ENCODE results near the gene BICRA.
"Not testable (repeated sequence)": the region's sequence is repeated elsewhere in the genome, so short reads cannot be mapped to it uniquely, and the experiment has no call there.

BICRA gene

DNA sequence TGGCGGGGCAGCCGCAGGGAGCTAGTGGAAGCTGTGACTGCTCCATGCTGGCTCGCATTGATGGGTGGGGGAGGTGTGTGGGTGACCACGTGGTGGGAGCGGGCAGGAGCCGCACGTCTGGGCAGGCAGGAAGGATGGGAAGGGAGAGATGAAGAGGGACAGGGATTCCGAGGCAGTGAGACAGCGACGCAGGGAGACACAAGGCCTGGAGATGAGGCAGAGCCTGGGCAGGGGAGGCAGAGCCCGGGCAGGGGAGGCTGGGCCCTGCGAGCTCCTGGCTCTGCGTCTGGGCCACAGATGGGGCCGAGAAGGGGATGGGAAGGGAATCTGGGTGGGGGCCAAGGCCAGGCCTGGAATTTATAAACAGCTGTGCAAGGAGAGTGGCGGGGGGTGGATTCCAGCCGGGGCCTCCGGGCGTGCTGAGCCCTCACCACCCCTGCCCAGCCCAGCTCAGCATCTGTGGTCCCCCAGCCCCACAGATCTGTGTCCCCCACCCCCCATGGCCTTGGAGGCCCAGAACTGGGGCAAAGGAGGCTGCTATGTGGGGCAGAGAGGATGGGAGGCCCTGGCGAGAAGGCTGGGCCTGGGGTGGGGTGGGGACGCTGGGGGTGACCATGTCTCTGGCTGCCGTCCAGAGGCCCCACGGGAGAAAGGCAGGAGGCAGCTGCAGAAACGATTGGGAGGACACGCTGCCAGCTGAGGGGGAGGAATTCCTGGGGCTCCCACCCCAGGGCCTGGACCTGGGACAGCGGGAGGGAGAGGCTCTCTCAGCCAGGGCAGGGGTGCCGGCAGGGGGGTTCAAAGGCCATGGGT lies 110.3 kb downstream of the BICRA start:
- no peak for DNase-seq

DNA sequence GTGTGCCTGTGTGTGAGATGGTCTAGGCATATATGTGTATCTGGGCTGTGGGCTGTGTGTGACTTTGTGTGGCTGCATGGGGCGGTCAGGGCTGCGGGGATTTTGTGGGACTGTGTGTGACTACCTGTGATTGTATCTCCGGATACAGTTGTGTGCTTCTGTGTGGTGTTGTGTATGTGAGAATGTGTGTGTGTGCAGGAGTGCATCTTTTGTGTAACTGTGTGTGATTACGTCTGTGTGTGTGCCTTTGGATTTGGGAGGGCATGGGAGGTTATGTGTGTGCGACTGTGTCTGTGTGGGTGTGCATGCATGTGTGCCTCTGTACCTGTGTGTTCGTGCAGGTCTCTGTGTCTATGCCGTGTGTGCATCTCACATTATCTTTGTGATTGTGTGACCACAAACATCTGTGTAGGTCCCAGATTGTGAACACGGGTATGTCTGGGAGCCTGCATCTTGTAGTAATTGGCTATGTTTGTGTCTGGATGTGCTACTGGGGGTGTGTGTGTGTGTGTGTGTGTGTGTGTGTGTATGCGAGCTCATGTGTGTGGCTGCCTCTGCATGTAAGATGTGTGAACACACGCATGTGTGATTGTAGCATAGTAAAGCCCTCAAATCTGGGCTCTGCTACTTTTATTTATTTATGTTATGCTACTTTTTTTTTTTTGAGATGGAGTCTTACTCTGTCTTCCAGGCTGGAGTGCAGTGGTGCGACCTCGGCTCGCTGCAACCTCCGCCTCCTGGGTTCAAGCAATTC lies 111.9 kb downstream of the BICRA start:
- no peak for DNase-seq

GRCh38 chr19:47723581-47723940 lies 114.6 kb downstream of the BICRA start:
- peak in 1 of 2 donors; percentile 50 for DNase-seq

DNA sequence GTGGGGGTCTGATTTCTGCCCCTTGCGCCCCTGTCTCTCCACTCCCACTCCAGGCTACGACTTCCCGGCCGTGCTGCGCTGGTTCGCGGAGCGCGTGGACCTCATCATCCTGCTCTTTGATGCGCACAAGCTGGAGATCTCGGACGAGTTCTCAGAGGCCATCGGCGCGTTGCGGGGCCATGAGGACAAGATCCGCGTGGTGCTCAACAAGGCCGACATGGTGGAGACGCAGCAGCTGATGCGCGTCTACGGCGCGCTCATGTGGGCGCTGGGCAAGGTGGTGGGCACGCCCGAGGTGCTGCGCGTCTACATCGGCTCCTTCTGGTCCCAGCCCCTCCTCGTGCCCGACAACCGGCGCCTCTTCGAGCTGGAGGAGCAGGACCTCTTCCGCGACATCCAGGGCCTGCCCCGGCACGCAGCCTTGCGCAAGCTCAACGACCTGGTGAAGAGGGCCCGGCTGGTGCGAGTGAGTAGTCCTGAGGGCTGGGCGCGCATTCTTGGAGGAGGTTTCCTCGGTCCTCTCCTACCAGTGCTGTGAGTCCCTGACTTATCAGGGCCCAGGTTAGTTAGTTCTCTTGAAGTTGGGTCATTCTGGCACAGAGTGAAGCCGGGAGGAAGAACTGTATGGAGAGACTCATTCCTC lies 116.9 kb downstream of the BICRA start:
- DNase-seq = no peak

DNA sequence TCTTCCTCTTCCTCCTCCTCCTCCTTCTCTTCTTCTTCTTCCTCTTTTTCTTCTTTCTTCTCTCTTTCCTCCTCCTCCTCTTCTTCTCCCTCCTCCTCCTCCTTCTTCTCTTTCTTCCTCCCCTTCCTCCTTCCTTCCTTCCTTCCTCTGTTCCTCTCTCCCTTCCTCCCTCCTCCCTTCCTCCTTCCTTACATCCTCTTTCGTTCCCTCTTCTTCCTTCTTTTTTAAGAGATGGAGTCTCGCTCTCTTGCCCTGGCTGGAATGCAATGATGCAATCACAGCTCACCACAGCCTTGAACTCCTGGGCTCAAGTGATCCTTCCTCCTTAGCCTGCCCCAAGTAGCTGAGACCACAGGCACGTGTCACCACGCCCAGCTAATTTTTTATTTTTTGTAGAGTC lies 117.5 kb downstream of the BICRA start:
- no peak for DNase-seq

GRCh38 chr19:47728295-47728694 lies 119.4 kb downstream of the BICRA start:
- not testable (repeated sequence) for DNase-seq

- DNase-seq = no peak
These were observed 120.5 kb downstream of the BICRA start for GRCh38 chr19:47729468-47729798.

DNA sequence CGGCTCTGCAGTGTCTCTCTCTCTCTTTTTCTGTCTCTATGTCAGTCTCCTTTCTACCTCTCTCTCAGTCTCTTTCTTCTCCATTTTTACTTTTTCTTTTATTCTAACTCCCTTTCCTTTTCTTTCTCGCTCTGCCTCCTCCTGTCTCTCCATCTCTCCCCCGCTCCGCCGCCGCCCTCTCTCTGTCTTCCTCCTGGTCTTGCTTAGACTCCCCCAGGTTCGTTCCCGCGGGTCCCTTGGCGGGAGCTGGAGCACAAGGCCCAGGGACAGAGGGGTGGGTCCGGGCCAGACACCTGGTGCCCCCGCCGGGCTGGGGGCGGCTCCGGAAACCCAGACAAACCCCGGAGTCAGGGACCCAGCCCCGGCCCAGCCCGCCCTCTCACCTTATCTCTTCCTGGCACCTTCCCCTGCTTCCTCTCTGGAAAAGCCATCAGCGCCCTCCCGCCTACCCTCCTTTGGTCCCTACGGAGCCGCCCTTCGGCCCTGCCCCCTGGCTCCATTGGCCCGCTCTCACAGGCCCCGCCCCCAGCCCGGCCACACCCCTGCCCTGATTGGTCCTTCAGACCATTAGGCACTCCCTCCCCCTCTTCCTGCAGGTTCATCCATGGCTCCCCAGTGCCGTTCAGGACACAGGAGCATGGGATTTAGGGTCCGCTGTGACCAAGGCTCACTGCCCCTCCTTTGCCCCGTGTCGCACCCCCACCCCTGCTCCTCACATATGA lies 121.0 kb downstream of the BICRA start:
- peak; percentile 18 to 21 for DNase-seq

DNA sequence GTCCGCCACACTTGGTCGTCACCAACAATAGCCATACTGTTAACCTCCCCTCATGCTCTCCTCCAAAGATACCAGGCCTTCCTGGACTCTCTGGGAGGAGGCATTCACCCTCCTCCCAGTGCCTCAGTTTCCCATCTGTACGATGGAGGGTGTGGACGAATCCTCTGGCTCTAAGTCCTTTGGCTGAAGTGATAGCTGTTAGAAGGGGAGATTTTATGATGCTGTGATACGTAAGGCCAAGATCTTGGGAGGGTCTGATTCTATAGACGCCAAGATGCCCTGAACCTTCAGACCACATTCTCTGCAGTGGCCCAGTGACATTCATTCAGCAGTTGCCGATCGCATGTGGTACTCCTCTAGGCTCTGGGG lies 121.6 kb downstream of the BICRA start:
- DNase-seq = no peak

DNA sequence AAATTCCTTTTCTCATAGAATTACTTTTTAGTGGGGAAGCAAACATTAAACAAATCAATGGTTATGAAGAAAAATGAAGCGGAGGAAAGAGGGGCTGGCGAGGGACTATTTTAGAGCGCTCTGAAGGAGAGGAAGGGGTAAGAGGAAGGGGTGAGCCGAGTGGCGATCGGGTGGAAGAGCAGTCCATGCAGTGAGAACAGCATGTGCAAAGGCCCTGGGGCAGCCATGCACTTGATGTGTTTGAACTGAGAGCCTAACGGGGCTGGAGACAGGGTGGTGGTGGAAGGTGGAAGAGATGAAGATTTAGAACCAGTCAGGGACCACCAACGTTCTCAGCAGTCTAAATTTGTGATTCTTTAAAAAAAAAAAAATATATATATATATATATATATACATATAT lies 122.0 kb downstream of the BICRA start:
- DNase-seq = no peak

DNA sequence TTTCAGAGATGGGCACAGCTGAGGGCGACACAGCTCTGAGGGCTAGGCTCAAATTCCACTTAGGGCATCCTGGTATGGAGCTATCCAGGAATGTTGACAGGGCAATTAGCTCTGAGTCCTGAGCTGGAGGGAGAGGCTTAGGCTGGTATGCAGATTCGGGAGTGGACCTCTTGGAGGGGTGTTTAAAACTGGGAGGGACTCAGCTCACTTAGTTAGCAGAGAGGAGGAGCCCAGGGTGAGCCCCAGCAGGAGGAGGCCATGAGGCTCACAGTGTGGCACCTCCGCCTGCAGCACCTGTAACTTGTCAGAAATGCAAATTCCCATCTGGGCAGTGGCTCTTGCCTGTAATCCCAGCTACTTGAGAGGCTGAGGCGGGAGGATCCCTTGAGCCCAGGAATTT lies 126.2 kb downstream of the BICRA start:
- DNase-seq = no peak

GRCh38 chr19:47740866-47741519 lies 132.1 kb downstream of the BICRA start:
- DNase-seq = no peak

DNA sequence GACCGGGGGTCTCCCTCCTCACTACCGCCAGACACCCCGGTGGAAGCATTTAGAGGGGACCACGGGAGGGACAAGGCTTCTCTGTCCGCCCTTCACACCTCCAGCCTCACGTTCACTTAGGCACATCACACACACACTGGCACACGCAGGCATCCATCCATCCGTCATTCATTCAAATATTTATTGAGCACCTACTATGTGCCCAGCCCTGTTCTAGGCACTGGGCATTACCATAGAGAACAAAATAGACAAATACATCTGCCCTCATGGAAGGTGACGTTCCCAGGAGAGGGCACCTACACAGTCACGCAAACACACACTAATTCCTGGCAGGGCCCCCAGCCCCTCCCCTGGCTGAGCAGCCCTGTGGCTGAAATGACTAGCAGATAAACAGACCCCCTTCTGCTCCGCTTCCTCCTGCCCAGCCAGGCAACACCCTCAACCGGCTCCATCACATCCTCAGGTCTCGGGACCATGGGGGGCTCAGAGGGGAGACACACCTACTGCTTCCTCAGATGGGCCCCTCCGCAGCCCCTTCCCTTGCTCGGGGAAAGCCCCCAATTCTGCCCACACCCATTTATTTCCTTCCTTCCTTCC lies 132.7 kb downstream of the BICRA start:
- DNase-seq = no peak

GRCh38 chr19:47742634-47743033 lies 133.7 kb downstream of the BICRA start:
- DNase-seq = no peak

DNA sequence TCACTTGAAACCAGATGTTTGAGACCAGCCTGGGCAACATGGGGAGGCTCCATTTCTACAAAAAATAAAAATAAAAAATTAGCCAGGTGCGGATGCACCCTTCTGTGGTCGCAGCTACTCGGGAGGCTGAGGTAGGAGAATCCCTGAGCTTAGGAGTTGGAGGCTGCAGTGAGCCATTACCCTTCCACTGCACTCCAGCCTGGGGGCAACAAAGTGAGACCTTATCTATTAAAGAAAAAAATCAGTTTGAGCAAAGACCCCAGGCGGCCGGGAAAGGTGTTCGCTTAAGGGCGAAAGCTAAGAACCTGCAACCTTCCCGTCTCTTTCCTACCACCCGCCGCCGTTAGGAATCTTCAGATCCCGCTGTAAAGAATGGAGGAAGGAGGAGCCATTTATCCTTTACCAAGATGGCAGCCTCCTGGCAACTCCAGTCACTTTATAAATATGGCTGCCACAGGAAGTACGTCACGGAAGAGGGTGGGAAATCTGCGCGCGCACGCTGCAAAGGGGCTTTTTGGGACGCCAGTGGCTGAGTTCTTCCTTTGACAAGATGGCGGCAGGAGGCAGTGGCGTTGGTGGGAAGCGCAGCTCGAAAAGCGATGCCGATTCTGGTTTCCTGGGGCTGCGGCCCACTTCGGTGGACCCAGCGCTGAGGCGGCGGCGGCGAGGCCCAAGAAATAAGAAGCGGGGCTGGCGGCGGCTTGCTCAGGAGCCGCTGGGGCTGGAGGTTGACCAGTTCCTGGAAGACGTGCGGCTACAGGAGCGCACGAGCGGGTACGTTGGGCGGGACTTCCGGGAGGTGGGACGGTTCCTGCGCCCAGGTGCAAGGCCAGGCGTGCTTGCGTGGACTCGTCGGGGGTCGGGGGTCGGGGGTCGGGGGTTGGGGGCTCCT lies 136.3 kb downstream of the BICRA start, which contains the start of gene NOP53:
TSS of gene NOP53 (plus strand) at position 537 of the 892 bp plus-strand sequence. CDS start at position 551, 14 bp downstream.
- DNase-seq = peak; percentile 97 to 98

- DNase-seq = not testable (repeated sequence)
These were observed 137.2 kb downstream of the BICRA start for GRCh38 chr19:47746129-47746528.

GRCh38 chr19:47749326-47749725 lies 140.4 kb downstream of the BICRA start:
- no peak for DNase-seq

GRCh38 chr19:47750752-47751151 lies 141.8 kb downstream of the BICRA start:
- DNase-seq = no peak

DNA sequence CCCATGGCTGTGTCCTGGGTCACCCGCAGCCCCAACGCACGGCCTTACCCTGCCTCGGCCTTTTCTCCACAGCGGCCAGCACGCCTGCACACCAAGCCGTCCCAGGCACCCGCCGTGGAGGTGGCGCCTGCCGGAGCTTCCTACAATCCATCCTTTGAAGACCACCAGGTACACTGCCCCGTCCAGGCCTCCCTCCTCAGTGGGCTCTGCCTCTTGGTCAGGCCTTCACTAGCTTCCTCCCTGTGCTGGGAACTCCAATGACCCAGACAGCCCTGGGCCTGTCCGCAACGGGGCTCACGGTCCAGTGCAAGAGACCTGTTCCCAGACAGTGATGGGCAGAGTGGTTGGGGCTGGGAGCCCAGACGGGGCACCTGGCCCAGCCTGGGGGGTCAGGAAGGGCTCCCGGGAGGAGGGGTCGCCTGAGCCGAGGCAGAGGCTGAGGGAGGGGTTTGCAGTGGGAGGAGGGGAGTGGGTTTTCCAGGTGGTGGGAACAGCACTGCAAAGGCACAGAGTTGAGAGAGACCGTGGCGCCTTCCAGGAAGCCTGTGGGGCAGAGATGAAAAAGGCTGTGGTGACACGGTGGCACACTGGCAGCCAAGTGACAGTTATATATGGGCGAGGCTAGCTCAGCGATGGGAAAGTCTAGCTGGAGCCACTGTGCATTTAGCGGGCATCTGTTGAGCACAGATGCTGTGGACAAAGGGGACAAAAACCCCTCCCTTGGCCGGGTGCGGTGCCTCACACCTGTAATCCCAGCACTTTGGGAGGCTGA lies 143.7 kb downstream of the BICRA start:
- DNase-seq = no peak
